ENCODE data around the gene NDUFA11.
"Not testable (repeated sequence)": the region's sequence is repeated elsewhere in the genome, so short reads cannot be mapped to it uniquely, and the experiment has no call there.

The NDUFA11 gene

GRCh38 chr19:5850189-5850588, 53.4 kb downstream of the NDUFA11 start:
- no peak overlapping the region for H3K4me3 Mint-ChIP-seq
- H3K27ac Mint-ChIP-seq = no peak overlapping the region
- H3K4me1 Mint-ChIP-seq (ENCODE audit: low read depth) = no peaks in the 10 kb centered on the region
- no peaks in the 10 kb centered on the region for H3K36me3 Mint-ChIP-seq (ENCODE audit: low read depth)
- DNase-seq = no peak
- no peaks in the 10 kb centered on the region for H3K27me3 Mint-ChIP-seq
- H3K9me3 Mint-ChIP-seq = no peaks in the 10 kb centered on the region

GRCh38 chr19:5848621-5849020, 55.0 kb downstream of the NDUFA11 start:
- not testable (repeated sequence) for H3K27me3 Mint-ChIP-seq; DNase-seq; H3K9me3 Mint-ChIP-seq; H3K27ac Mint-ChIP-seq; H3K4me3 Mint-ChIP-seq; H3K4me1 Mint-ChIP-seq (ENCODE audit: low read depth); H3K36me3 Mint-ChIP-seq (ENCODE audit: low read depth)

- H3K4me3 Mint-ChIP-seq; DNase-seq; H3K27me3 Mint-ChIP-seq; H3K9me3 Mint-ChIP-seq; H3K36me3 Mint-ChIP-seq (ENCODE audit: low read depth); H3K4me1 Mint-ChIP-seq (ENCODE audit: low read depth); H3K27ac Mint-ChIP-seq: not testable (repeated sequence)
These were observed 55.7 kb downstream of the NDUFA11 start for GRCh38 chr19:5847846-5848245.
